Ovary (tissue), 3 donors: ENCODE results near the gene CTSO.
"Not testable (repeated sequence)": the region's sequence is repeated elsewhere in the genome, so short reads cannot be mapped to it uniquely, and the experiment has no call there.

Experiments used
- POLR2A ChIP-seq: fragments of 450-650 bp; IDR thresholded peaks from one replicate; pipeline ENCODE4 v1.6.1; 2017; ENCODE audit warnings: antibody characterized with exemption, mild to moderate bottlenecking, moderate library complexity
- TF ChIP-seq, protein P1 (sequence below), 3 donors: fragments of 450-650 bp in 2 of 3; fragments of 200-600 bp in 1 of 3; IDR thresholded peaks; one replicate each; pipeline versions ENCODE4 v1.5.1 to v1.8.0; 2016 to 2022; ENCODE audit warnings: antibody characterized with exemption in 3 of 3, mild to moderate bottlenecking in 1 of 3
- donor health status: DM: no; HTN: no; CAD: no.

DNA sequence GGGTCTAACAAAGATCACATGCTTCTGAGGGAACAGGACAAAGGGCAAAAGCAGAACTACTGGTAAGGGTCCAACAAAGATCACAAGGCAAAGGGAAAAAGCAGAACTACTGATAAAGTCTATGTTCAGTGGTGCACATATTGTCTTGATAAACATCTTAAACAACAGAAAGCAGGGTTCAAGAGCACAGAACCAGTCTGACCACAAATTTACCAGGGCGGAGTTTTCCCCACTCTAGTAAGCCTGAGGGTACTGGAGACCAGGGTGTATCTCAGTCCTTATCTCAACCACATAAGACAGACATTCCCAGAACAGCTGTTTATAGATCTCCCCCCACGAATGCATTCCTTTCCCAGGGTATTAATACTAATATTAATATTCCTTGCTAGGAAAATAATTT, 55.3 kb downstream of the CTSO start:
- TF ChIP-seq, protein P1, sequence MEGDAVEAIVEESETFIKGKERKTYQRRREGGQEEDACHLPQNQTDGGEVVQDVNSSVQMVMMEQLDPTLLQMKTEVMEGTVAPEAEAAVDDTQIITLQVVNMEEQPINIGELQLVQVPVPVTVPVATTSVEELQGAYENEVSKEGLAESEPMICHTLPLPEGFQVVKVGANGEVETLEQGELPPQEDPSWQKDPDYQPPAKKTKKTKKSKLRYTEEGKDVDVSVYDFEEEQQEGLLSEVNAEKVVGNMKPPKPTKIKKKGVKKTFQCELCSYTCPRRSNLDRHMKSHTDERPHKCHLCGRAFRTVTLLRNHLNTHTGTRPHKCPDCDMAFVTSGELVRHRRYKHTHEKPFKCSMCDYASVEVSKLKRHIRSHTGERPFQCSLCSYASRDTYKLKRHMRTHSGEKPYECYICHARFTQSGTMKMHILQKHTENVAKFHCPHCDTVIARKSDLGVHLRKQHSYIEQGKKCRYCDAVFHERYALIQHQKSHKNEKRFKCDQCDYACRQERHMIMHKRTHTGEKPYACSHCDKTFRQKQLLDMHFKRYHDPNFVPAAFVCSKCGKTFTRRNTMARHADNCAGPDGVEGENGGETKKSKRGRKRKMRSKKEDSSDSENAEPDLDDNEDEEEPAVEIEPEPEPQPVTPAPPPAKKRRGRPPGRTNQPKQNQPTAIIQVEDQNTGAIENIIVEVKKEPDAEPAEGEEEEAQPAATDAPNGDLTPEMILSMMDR (IDR thresholded peaks at IDR 0.05): not testable (repeated sequence)
- not testable (repeated sequence) for TF ChIP-seq POLR2A
